WERI-Rb-1 (cell line): ENCODE measurements around the gene CEACAM16.

Source experiments
- DNase-seq: peaks from one replicate; pipeline ENCODE4 v3.0.0-alpha.2; 2020
- H3K27ac ChIP-seq: fragments of 250-450 bp; sonication (Bioruptor Pico); 2 replicates; pipeline ENCODE4 v1.5.1; 2020; ENCODE audit warnings: mild to moderate bottlenecking, moderate library complexity
- H3K27me3 ChIP-seq: fragments of 250-450 bp; sonication (Bioruptor Pico); 2 replicates; pipeline ENCODE4 v1.5.1; 2021; ENCODE audit warnings: mild to moderate bottlenecking, low read depth, moderate library complexity; ENCODE audit not compliant: insufficient read depth, severe bottlenecking
- H3K36me3 ChIP-seq: fragments of 250-450 bp; sonication (Bioruptor Pico); 2 replicates; pipeline ENCODE4 v1.5.1; 2020; ENCODE audit warnings: mild to moderate bottlenecking, moderate library complexity
- H3K4me3 ChIP-seq: 2 replicates; pipeline ENCODE4 v1.5.1; 2011; ENCODE audit warnings: low read depth, mild to moderate bottlenecking, control low read depth, low read length
- H3K9me3 ChIP-seq: fragments of 250-450 bp; sonication (Bioruptor Pico); 2 replicates; pipeline ENCODE4 v1.5.1; 2021; ENCODE audit warnings: mild to moderate bottlenecking, moderate library complexity; ENCODE audit not compliant: severe bottlenecking
- TF ChIP-seq, protein P1 (sequence below): IDR thresholded peaks from 2 replicates; pipeline ENCODE4 v1.5.1; 2011; ENCODE audit warnings: low read depth, mild to moderate bottlenecking, control low read depth, inconsistent platforms, low read length

Gene CEACAM16

DNA sequence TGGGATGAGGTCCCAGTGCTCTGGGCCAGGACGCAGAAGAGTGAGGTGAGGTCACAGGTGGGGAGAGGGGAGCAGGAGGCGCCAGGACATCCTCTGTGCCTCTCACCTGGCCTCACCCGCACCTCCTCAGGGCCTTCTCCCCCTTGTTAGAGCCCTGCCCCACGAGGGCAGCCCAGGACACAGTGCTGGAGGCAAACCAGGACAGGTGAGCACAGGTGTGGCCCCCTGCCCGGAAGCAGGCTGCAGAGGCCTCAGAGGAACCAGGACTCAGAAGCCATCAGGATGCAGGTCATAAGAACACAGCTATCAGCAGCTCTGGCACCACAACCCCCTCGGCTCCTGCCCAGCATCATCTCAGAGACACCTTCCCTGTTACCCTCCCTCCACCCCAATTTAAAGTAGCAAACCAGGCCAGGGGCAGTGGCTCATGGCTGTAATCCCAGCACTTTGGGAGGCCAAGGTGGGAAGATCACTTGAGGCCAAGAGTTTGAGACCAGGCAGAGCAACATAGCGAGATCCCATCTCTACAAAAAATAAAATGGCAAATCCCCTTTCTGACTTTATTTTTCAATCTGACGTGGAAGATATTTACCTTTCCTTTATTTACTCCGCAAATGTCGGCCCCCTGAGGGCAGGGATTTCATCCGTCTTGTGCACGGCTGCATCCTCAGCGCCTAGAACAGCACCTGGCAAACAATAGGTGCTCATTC lies at the start of gene CEACAM16:
Gene CEACAM16 (plus strand): TSS at position 660 of the 710 bp plus-strand sequence. CDS start 2,306 bp downstream, outside the sequence.
- TF ChIP-seq, protein P1, sequence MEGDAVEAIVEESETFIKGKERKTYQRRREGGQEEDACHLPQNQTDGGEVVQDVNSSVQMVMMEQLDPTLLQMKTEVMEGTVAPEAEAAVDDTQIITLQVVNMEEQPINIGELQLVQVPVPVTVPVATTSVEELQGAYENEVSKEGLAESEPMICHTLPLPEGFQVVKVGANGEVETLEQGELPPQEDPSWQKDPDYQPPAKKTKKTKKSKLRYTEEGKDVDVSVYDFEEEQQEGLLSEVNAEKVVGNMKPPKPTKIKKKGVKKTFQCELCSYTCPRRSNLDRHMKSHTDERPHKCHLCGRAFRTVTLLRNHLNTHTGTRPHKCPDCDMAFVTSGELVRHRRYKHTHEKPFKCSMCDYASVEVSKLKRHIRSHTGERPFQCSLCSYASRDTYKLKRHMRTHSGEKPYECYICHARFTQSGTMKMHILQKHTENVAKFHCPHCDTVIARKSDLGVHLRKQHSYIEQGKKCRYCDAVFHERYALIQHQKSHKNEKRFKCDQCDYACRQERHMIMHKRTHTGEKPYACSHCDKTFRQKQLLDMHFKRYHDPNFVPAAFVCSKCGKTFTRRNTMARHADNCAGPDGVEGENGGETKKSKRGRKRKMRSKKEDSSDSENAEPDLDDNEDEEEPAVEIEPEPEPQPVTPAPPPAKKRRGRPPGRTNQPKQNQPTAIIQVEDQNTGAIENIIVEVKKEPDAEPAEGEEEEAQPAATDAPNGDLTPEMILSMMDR, result no peak
- no peak within 1 kb of the TSS for H3K4me3 ChIP-seq

GRCh38 chr19:44649578-44650145 lies 49.3 kb upstream of the CEACAM16 start:
- peaks cover 74% of the 10 kb centered on the region for H3K36me3 ChIP-seq
- H3K4me3 ChIP-seq, result no peak overlapping the region
- H3K9me3 ChIP-seq, result no peaks in the 10 kb centered on the region
- H3K27me3 ChIP-seq, result no peaks in the 10 kb centered on the region
- TF ChIP-seq, protein P1, result no peak
- DNase-seq, result no peak
- H3K27ac ChIP-seq, result no peak overlapping the region

More for the DNA sequence above, at the start of gene CEACAM16:
- Histone ChIP-seq H3K27me3 (no peaks in the 10 kb centered on the region), H3K36me3 (no peaks in the 10 kb centered on the region), H3K27ac (no peak within 1 kb of the TSS), H3K9me3 (no peaks in the 10 kb centered on the region)
- no peak for DNase-seq

GRCh38 chr19:44653343-44653742 lies 45.6 kb upstream of the CEACAM16 start:
- TF ChIP-seq, protein P1, result no peak
- H3K27me3 ChIP-seq, result no peaks in the 10 kb centered on the region
- no peaks in the 10 kb centered on the region for H3K9me3 ChIP-seq
- no peak for DNase-seq
- peaks cover 92% of the 10 kb centered on the region for H3K36me3 ChIP-seq
- no peak overlapping the region for H3K27ac ChIP-seq
- no peak overlapping the region for H3K4me3 ChIP-seq

DNA sequence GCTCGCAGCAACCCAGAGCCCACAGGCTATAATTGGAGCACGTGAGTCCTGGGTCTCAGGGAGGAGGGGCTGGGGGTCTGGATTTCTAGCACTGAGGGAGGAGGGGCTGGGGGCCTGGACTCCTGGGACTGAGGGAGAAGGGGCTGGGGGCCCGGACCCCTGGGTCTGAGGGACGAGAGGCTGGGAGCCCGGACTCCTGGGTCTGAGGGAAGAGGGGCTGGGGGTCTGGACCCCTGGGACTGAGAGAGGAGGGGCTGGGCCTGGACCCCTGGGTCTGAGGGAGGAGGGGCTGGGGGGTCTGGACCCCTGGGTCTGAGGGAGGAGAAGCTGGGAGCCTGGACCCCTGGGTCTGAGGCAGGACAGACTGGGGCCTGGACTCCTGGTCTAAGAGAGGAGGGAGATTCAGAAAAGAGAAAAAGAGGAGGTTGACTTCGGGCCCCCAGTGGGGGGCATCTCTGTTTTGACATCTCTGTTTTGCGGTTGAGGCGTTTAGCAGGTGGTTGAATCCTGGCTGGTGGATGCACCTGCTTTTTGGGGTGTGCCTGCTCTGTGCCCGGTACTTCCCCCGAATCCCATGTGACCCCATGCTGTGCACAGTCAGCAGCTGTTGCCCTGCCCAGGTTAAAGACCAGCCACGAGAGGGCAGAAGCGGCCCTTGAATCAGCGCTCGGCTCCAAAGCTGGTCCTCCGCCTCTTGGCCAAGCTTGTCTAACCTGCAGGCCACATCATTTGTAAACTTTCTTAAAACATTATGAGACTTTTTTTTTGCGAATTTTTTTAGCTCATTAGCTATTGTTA lies 44.8 kb upstream of the CEACAM16 start:
- TF ChIP-seq, protein P1, result peak; percentile 56
- no peaks in the 10 kb centered on the region for H3K9me3 ChIP-seq
- peak; percentile 64 for DNase-seq
- H3K27me3 ChIP-seq, result no peaks in the 10 kb centered on the region
- H3K4me3 ChIP-seq, result no peak overlapping the region
- H3K27ac ChIP-seq, result no peak overlapping the region
- H3K36me3 ChIP-seq, result peaks cover 93% of the 10 kb centered on the region

DNA sequence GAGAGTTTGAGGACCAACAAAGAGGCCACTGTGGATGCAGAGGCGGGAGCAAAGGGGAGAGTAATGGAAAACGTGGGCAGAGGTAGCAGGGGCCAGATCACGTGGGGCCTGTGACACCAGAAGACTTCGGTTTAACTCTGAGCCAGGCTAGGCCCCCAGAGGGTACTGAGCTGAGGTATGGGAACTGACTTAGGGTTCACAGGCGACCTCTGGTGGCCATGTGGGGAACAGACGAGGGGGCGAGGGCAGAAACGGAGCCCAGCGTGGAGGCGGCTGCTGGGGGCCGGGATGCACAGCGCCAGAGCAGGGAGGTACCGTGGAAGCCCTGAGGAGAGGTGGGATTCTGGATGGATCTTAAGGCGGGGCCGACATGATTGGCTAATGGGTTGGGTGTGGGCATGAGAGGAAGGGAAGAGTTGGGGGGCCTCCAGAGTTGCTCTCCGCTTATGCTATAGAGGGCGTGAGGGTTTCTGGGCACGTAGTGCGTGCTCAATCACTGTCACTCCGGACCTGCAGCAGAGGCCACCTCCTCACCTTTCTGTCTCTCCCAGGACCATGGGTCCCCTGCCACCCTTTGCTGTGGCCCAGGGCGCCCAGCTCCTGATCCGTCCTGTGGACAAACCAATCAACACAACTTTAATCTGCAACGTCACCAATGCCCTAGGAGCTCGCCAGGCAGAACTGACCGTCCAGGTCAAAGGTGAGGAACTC lies 41.6 kb upstream of the CEACAM16 start:
- H3K27ac ChIP-seq, result no peak overlapping the region
- H3K4me3 ChIP-seq, result no peak overlapping the region
- peak; percentile 72 for DNase-seq
- H3K36me3 ChIP-seq, result peaks cover 96% of the 10 kb centered on the region
- no peaks in the 10 kb centered on the region for H3K9me3 ChIP-seq
- TF ChIP-seq, protein P1, result peak; percentile 75
- H3K27me3 ChIP-seq, result no peaks in the 10 kb centered on the region
